Tibial nerve (tissue), 4 donors: Measurements from ENCODE around the gene TTC32. TPM values are rescaled to one million over a fixed set of nuclear protein-coding genes. Genes with fewer than 3 reads are reported as not detected.

Experiments used
- DNase-seq, 2 donors: peaks; one replicate each; pipeline ENCODE4 v3.0.0-alpha.2; 2019; ENCODE audit warnings: low spot score in 2 of 2
- H3K27ac ChIP-seq, 4 donors: fragments of 200-600 bp; sonication (generic) in 3 of 4; one replicate each; pipeline ENCODE4 v1.5.1; 2017 to 2019; ENCODE audit warnings: mild to moderate bottlenecking in 1 of 4
- H3K27me3 ChIP-seq, 2 donors: fragments of 200-600 bp; sonication (generic) in 1 of 2; one replicate each; pipeline versions ENCODE4 v1.5.1 to v1.6.0; 2017 to 2019
- H3K36me3 ChIP-seq, 3 donors: fragments of 200-600 bp; sonication (generic); one replicate each; pipeline ENCODE4 v1.5.1; 2018 to 2019
- H3K4me1 ChIP-seq, 4 donors: fragments of 200-600 bp; sonication (generic) in 3 of 4; one replicate each; pipeline ENCODE4 v1.5.1; 2017 to 2019
- H3K4me3 ChIP-seq, 4 donors: fragments of 200-600 bp; sonication (generic) in 3 of 4; one replicate each; pipeline ENCODE4 v1.5.1; 2017 to 2019; ENCODE audit warnings: mild to moderate bottlenecking in 1 of 4, moderate library complexity in 1 of 4
- H3K9me3 ChIP-seq, 4 donors: fragments of 200-600 bp; sonication (generic) in 3 of 4; one replicate each; pipeline ENCODE4 v1.5.1; 2017 to 2019
- EP300 ChIP-seq, 2 donors: sonication (generic); formaldehyde crosslinking; IDR thresholded peaks; one replicate each; pipeline ENCODE4 v1.6.1; 2017; ENCODE audit warnings: antibody characterized with exemption in 2 of 2, mild to moderate bottlenecking in 1 of 2
- POLR2A ChIP-seq, 2 donors: fragments of 450-650 bp; IDR thresholded peaks; one replicate each; pipeline ENCODE4 v1.6.1; 2017; ENCODE audit warnings: antibody characterized with exemption in 2 of 2, mild to moderate bottlenecking in 2 of 2, moderate library complexity in 2 of 2
- WGBS, 2 donors: methylation state at CpG; one replicate each; pipeline ENCODE4 v1.1.5; 2018; 5-methylcytosine and 5-hydroxymethylcytosine counted together
- total RNA-seq, 4 donors: library from RNA; depleted of rRNA; stranded (reverse); fragments of >200 nt; gene quantifications; one replicate each; pipeline ENCODE4 v1.1.0, GENCODE V29; 2016
- TF ChIP-seq, protein P1 (sequence below), 5 experiments: fragments of 200-600 bp in 3 of 5; fragments of 450-650 bp in 2 of 5; sonication (generic) in 3 of 5; IDR thresholded peaks; one replicate each; pipeline ENCODE4 v1.5.1; 2016 to 2019; ENCODE audit warnings: antibody characterized with exemption in 5 of 5, mild to moderate bottlenecking in 3 of 5, moderate library complexity in 2 of 5

Gene TTC32
- total RNA-seq, 4 donors from 2014 or later, result 9.6 to 19.7 (median 15.6) TPM

DNA sequence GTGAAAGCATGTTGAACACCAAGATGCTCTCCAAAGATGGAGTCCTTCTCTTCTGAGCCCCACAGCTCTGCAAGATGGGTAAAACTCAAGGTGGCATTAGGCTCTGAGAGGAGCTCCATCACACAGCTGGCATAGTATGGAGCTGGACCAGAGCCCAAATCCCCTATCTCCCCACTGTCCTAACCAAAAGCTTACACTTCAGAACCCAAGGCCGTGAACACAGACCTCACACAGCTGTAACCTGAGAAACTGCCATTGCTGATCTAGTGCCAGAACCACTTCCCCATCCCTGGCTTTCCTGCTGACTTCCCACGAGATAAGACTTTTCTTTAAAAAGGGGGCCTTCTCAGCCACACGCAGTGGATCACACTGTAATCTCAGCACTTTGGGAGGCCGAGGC, 25.0 kb downstream of the TTC32 start:
- 61 to 80% methylated on average over 4 of the region's 4 CpGs for WGBS, 2 donors
- H3K4me3 ChIP-seq, result no peak overlapping the region
- H3K9me3 ChIP-seq, result no peaks in the 10 kb centered on the region
- TF ChIP-seq POLR2A (IDR thresholded peaks at IDR 0.05), result no peak
- TF ChIP-seq, protein P1, sequence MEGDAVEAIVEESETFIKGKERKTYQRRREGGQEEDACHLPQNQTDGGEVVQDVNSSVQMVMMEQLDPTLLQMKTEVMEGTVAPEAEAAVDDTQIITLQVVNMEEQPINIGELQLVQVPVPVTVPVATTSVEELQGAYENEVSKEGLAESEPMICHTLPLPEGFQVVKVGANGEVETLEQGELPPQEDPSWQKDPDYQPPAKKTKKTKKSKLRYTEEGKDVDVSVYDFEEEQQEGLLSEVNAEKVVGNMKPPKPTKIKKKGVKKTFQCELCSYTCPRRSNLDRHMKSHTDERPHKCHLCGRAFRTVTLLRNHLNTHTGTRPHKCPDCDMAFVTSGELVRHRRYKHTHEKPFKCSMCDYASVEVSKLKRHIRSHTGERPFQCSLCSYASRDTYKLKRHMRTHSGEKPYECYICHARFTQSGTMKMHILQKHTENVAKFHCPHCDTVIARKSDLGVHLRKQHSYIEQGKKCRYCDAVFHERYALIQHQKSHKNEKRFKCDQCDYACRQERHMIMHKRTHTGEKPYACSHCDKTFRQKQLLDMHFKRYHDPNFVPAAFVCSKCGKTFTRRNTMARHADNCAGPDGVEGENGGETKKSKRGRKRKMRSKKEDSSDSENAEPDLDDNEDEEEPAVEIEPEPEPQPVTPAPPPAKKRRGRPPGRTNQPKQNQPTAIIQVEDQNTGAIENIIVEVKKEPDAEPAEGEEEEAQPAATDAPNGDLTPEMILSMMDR (IDR thresholded peaks at IDR 0.05), result no peak
- no peak for TF ChIP-seq EP300 (IDR thresholded peaks at IDR 0.05)
- no peak overlapping the region for H3K27ac ChIP-seq
- no peaks in the 10 kb centered on the region for H3K27me3 ChIP-seq
- H3K4me1 ChIP-seq, result no peaks in the 10 kb centered on the region
- no peak for DNase-seq
- no peaks in the 10 kb centered on the region for H3K36me3 ChIP-seq

GRCh38 chr2:19875280-19875679, 26.5 kb downstream of the TTC32 start:
- Histone ChIP-seq H3K4me1 (no peaks in the 10 kb centered on the region), H3K9me3 (no peaks in the 10 kb centered on the region), H3K36me3 (no peaks in the 10 kb centered on the region), H3K27ac (no peak overlapping the region), H3K27me3 (no peaks in the 10 kb centered on the region), H3K4me3 (no peak overlapping the region)
- WGBS, 2 donors, result 60 to 68% methylated on average over 1 of the region's 1 CpG
- TF ChIP-seq POLR2A (IDR thresholded peaks at IDR 0.05) (no peak), EP300 (IDR thresholded peaks at IDR 0.05) (no peak)
- TF ChIP-seq, protein P1 (IDR thresholded peaks at IDR 0.05), result no peak
- DNase-seq, result no peak

- H3K27me3 ChIP-seq, result no peaks in the 10 kb centered on the region
- WGBS, 2 donors, result 91 to 96% methylated on average over 3 of the region's 3 CpGs
Observed at GRCh38 chr2:19874726-19875125, 27.1 kb downstream of the TTC32 start.

GRCh38 chr2:19873014-19873413, 28.8 kb downstream of the TTC32 start:
- TF ChIP-seq EP300 (IDR thresholded peaks at IDR 0.05), result no peak
- no peak for TF ChIP-seq POLR2A (IDR thresholded peaks at IDR 0.05)
- TF ChIP-seq, protein P1 (IDR thresholded peaks at IDR 0.05), result no peak
- Histone ChIP-seq H3K27ac (no peak overlapping the region), H3K4me1 (peaks cover 0 to 10% (median 0%) of the 10 kb centered on the region in 4 donors), H3K9me3 (no peaks in the 10 kb centered on the region), H3K4me3 (no peak overlapping the region), H3K27me3 (peaks cover 0 to 15% of the 10 kb centered on the region in 2 donors), H3K36me3 (no peaks in the 10 kb centered on the region)
- DNase-seq, result no peak
- 77 to 88% methylated on average over 5 of the region's 5 CpGs for WGBS, 2 donors

More at GRCh38 chr2:19874726-19875125, 27.1 kb downstream of the TTC32 start:
- Histone ChIP-seq H3K4me3 (no peak overlapping the region), H3K9me3 (no peaks in the 10 kb centered on the region), H3K27ac (no peak overlapping the region), H3K4me1 (no peaks in the 10 kb centered on the region), H3K36me3 (no peaks in the 10 kb centered on the region)
- DNase-seq, result no peak
- TF ChIP-seq, protein P1 (IDR thresholded peaks at IDR 0.05), result no peak
- TF ChIP-seq POLR2A (IDR thresholded peaks at IDR 0.05) (no peak), EP300 (IDR thresholded peaks at IDR 0.05) (no peak)

DNA sequence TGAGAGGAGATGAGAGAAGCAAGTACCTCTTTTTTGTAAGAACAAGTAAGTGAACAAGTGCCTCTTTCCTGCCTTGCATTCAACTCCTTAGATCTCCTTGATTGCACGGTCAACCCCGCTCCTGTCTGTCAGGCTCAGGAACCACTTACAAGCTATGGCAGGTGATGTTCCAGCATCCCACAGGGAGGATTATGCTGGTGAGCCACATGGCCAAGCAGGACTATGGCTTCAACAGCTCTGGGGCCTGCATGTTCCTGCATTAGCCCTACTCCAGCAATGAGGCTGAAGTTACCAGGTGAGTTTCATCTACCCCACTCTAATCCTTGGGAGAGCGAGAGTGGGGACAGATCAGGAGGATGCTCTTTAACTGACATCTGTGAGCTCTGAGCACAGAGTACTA, 29.5 kb downstream of the TTC32 start:
- Histone ChIP-seq H3K4me3 (no peak overlapping the region), H3K27me3 (peaks cover 0 to 18% of the 10 kb centered on the region in 2 donors), H3K9me3 (no peaks in the 10 kb centered on the region), H3K4me1 (peaks cover 0 to 10% (median 0%) of the 10 kb centered on the region in 4 donors), H3K36me3 (no peaks in the 10 kb centered on the region), H3K27ac (no peak overlapping the region)
- no peak for DNase-seq
- TF ChIP-seq EP300 (IDR thresholded peaks at IDR 0.05) (no peak), POLR2A (IDR thresholded peaks at IDR 0.05) (no peak)
- TF ChIP-seq, protein P1 (IDR thresholded peaks at IDR 0.05), result no peak
- WGBS, 2 donors, result 74 to 86% methylated on average over 3 of the region's 3 CpGs
